ENCODE data around the gene TIMM9. TPM values are rescaled to one million over a fixed set of nuclear protein-coding genes. Genes with fewer than 3 reads are reported as not detected.

Gene TIMM9, protein sequence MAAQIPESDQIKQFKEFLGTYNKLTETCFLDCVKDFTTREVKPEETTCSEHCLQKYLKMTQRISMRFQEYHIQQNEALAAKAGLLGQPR
- total RNA-seq, result 10 to 100 TPM; 29.4 to 34.2 TPM
- polyA plus RNA-seq (2013, experiment 1 of 2), result 58.9 TPM
- 53.5 TPM for polyA plus RNA-seq (2013, experiment 2 of 2)
- long read RNA-seq, experiment 1, partial matches to known transcripts, result 20 of 27 reads
- long read RNA-seq, experiment 1, other reads (novel, unspliced or antisense), result 1 of 27 reads
- long read RNA-seq, experiment 2, partial matches to known transcripts, result 5 of 8 reads
- long read RNA-seq, experiment 2, other reads (novel, unspliced or antisense), result 0 of 8 reads
- long read RNA-seq, experiment 3, partial matches to known transcripts, result 24 of 28 reads
- long read RNA-seq, experiment 3, other reads (novel, unspliced or antisense), result 0 of 28 reads
- long read RNA-seq, experiment 4, partial matches to known transcripts, result 46 of 50 reads
- long read RNA-seq, experiment 4, other reads (novel, unspliced or antisense), result 3 of 50 reads

DNA sequence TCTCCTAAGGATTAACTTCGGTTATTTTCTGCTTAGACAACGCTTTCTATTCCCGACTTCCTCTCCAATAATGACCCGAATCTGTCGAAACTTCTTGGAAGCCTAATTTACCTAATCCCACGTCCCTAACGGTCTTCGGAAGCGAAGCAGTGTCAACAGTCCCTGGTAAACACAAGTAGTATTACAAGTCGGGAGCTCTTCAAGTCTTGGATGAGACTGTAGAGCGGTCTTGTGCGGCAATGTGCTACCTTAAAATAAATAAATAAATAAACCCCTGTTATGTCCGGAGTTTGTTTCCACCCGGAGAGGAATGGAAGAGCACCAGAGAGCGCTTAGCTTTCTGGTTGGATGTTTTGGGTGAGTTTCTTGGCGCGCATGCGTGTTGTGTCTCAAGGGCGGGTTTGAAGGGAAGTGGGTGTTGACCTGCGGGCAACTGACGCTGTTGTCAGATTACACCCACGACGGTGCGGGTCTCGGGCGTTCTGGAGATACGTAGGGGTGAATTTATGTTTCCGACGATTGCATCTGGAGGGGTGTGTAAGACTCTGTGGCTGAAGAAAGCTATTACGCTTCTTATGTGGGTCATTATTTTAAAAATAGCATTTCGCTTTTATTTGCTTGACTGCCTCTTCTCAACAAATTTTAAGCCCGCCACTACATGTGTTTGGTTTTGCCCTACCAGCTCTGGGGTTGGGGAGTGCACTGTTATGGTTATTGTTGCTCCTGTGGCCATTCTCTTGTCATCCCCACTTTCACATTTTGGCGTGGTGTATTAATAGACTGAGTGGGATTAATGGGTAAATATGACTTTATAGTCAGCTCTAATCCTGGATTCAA, at the start of gene TIMM9, which contains the start of gene KIAA0586:
TIMM9 (minus strand) TSS at position 251 of the 837 bp plus-strand sequence. CDS start 15,586 bp downstream, outside the sequence.
KIAA0586 (plus strand) TSS at position 439 of the 837 bp plus-strand sequence. CDS start 546 bp downstream, outside the sequence.
- peak within 1 kb of the TSS; percentile 79 for H3K9ac ChIP-seq (ENCODE audit: extremely low read depth, low read length, poor library complexity, severe bottlenecking)
- H3K4me3 Mint-ChIP-seq, result peak within 1 kb of the TSS; percentile 96
- TF ChIP-seq, protein P1, sequence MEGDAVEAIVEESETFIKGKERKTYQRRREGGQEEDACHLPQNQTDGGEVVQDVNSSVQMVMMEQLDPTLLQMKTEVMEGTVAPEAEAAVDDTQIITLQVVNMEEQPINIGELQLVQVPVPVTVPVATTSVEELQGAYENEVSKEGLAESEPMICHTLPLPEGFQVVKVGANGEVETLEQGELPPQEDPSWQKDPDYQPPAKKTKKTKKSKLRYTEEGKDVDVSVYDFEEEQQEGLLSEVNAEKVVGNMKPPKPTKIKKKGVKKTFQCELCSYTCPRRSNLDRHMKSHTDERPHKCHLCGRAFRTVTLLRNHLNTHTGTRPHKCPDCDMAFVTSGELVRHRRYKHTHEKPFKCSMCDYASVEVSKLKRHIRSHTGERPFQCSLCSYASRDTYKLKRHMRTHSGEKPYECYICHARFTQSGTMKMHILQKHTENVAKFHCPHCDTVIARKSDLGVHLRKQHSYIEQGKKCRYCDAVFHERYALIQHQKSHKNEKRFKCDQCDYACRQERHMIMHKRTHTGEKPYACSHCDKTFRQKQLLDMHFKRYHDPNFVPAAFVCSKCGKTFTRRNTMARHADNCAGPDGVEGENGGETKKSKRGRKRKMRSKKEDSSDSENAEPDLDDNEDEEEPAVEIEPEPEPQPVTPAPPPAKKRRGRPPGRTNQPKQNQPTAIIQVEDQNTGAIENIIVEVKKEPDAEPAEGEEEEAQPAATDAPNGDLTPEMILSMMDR (conservative IDR thresholded peaks at IDR 0.05), result no peak
- peaks cover 12% of the 10 kb centered on the region for H3K36me3 Mint-ChIP-seq (ENCODE audit: low read depth)
- no peaks in the 10 kb centered on the region for H3K27me3 ChIP-seq (ENCODE audit: control insufficient read depth, insufficient read depth, low read length, poor library complexity, severe bottlenecking)
- H3K27ac Mint-ChIP-seq, result peak within 1 kb of the TSS; percentile 97
- peak; percentile 97 for DNase-seq
- no peaks in the 10 kb centered on the region for H3K9me3 Mint-ChIP-seq
- H3K4me3 ChIP-seq (ENCODE audit: low read length), result peak within 1 kb of the TSS; percentile 100
- H3K9me3 ChIP-seq (ENCODE audit: control insufficient read depth, low read length), result no peaks in the 10 kb centered on the region
- peak within 1 kb of the TSS; percentile 85 for H3K27ac ChIP-seq (ENCODE audit: low read depth, low read length)
- H3K4me1 ChIP-seq (ENCODE audit: control insufficient read depth, insufficient read depth, low read length), result no peaks in the 10 kb centered on the region
- peaks cover 15% of the 10 kb centered on the region for H3K36me3 ChIP-seq (ENCODE audit: control insufficient read depth, insufficient read depth, low read length)
- peaks cover 6% of the 10 kb centered on the region for H3K4me1 Mint-ChIP-seq
- WGBS, 2 experiments (ENCODE audit: insufficient coverage in 1 of 2, insufficient read length in 1 of 2), result 0% methylated on average over 8 to 33 of the region's 33 CpGs
- H3K27me3 Mint-ChIP-seq (ENCODE audit: insufficient read depth), result no peaks in the 10 kb centered on the region

DNA sequence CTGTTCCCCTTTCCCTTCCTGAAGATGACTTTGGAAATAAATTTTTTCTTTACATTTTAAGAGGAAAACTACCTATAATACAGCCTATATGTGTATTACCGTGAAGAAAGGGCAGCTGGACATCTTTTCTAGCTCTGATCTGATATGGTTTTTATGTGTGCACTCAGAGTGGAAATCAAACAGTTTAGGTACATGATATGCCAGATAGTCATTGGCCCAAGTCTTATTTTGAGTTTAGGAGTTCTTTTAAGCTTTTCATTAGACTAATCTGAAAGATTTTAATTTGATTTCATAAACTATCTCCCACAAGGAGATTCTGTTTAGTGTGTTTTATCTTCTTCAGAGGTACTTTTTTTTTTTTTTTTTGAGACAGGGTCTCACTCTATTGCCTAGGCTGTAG, 49.0 kb upstream of the TIMM9 start:
- peaks cover 35% of the 10 kb centered on the region for H3K36me3 Mint-ChIP-seq (ENCODE audit: low read depth)
- Histone ChIP-seq H3K27ac (ENCODE audit: low read depth, low read length) (no peak overlapping the region), H3K4me3 (ENCODE audit: low read length) (no peak overlapping the region), H3K36me3 (ENCODE audit: control insufficient read depth, insufficient read depth, low read length) (peaks cover 20% of the 10 kb centered on the region), H3K9me3 (ENCODE audit: control insufficient read depth, low read length) (no peaks in the 10 kb centered on the region), H3K4me1 (ENCODE audit: control insufficient read depth, insufficient read depth, low read length) (no peaks in the 10 kb centered on the region), H3K9ac (ENCODE audit: extremely low read depth, low read length, poor library complexity, severe bottlenecking) (no peak overlapping the region), H3K27me3 (ENCODE audit: control insufficient read depth, insufficient read depth, low read length, poor library complexity, severe bottlenecking) (no peaks in the 10 kb centered on the region)
- no peaks in the 10 kb centered on the region for H3K4me1 Mint-ChIP-seq
- H3K27me3 Mint-ChIP-seq (ENCODE audit: insufficient read depth), result no peaks in the 10 kb centered on the region
- 80 to 94% methylated on average over 1 of the region's 1 CpG for WGBS, 2 experiments (ENCODE audit: insufficient coverage in 1 of 2, insufficient read length in 1 of 2)
- DNase-seq, result no peak
- TF ChIP-seq, protein P1 (conservative IDR thresholded peaks at IDR 0.05), result no peak
- H3K9me3 Mint-ChIP-seq, result peaks cover 6% of the 10 kb centered on the region
- H3K27ac Mint-ChIP-seq, result no peak overlapping the region
- H3K4me3 Mint-ChIP-seq, result no peak overlapping the region

DNA sequence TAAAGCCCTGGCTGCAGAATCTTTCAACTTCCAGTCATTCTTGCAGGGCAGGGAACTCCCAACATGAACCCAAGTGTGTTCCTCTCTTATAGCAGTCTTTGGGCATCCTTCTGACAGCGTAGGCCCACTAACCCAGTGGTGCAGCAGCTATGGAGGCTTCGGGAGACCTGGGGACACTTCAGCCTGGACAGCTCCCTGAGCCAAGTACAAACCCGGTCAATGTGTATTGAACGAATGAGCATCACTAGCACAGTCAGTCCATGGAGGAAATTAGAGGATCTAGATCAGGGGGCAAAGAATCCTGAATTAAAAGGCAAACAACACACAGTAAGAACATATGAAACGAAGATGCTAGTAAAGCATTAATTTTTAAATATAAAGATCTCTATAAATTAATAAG, 42.0 kb upstream of the TIMM9 start:
- TF ChIP-seq, protein P1 (conservative IDR thresholded peaks at IDR 0.05), result no peak
- Histone ChIP-seq H3K27ac (ENCODE audit: low read depth, low read length) (no peak overlapping the region), H3K27me3 (ENCODE audit: control insufficient read depth, insufficient read depth, low read length, poor library complexity, severe bottlenecking) (no peaks in the 10 kb centered on the region), H3K36me3 (ENCODE audit: control insufficient read depth, insufficient read depth, low read length) (peaks cover 36% of the 10 kb centered on the region), H3K4me3 (ENCODE audit: low read length) (no peak overlapping the region), H3K4me1 (ENCODE audit: control insufficient read depth, insufficient read depth, low read length) (no peaks in the 10 kb centered on the region), H3K9ac (ENCODE audit: extremely low read depth, low read length, poor library complexity, severe bottlenecking) (no peak overlapping the region), H3K9me3 (ENCODE audit: control insufficient read depth, low read length) (no peaks in the 10 kb centered on the region)
- Mint-ChIP-seq H3K4me1 (no peaks in the 10 kb centered on the region), H3K27ac (no peak overlapping the region), H3K9me3 (no peaks in the 10 kb centered on the region), H3K36me3 (ENCODE audit: low read depth) (peaks cover 10% of the 10 kb centered on the region), H3K4me3 (no peak overlapping the region), H3K27me3 (ENCODE audit: insufficient read depth) (no peaks in the 10 kb centered on the region)
- no peak for DNase-seq
- 89 to 97% methylated on average over 4 of the region's 5 CpGs for WGBS, 2 experiments (ENCODE audit: insufficient coverage in 1 of 2, insufficient read length in 1 of 2)

Measured in endodermal cell (in vitro differentiated cells).